ENCODE measurements around the gene RELCH. TPM values are rescaled to one million over a fixed set of nuclear protein-coding genes. Genes with fewer than 3 reads are reported as not detected.
A peak's percentile ranks its signal among the peaks of the same experiment; 100 is the strongest.

The RELCH gene
- total RNA-seq, 3 donors from 2014 or later, result 39.0 to 60.2 (median 51.2) TPM

GRCh38 chr18:62210138-62210537 lies 23.1 kb downstream of the RELCH start:
- H3K4me3 ChIP-seq, result no peak overlapping the region
- H3K4me1 ChIP-seq (ENCODE audit: low read depth), result peaks cover 34% of the 10 kb centered on the region
- H3K9me3 ChIP-seq, result no peaks in the 10 kb centered on the region
- intact Hi-C loops (cut with DNase I, micrococcal nuclease), result no loop called here
- ATAC-seq, result no peak
- DNase-seq, result no peak
- no peaks in the 10 kb centered on the region for H3K36me3 ChIP-seq (ENCODE audit: low read depth)
- no peak for TF ChIP-seq CTCF (IDR thresholded peaks at IDR 0.05)

- intact Hi-C loops (cut with DNase I, micrococcal nuclease), result no loop called here
- TF ChIP-seq CTCF (IDR thresholded peaks at IDR 0.05), result no peak
- Histone ChIP-seq H3K9me3 (no peaks in the 10 kb centered on the region), H3K36me3 (ENCODE audit: low read depth) (no peaks in the 10 kb centered on the region), H3K4me3 (no peak overlapping the region), H3K4me1 (ENCODE audit: low read depth) (peaks cover 27% of the 10 kb centered on the region)
- peak in 1 of 3 donors; percentile 25 for DNase-seq
- peak; percentile 80 for ATAC-seq
Measured at GRCh38 chr18:62211325-62211828, 24.3 kb downstream of the RELCH start.

GRCh38 chr18:62214790-62215189 lies 27.7 kb downstream of the RELCH start:
- H3K4me1 ChIP-seq (ENCODE audit: low read depth), result peaks cover 17% of the 10 kb centered on the region
- H3K9me3 ChIP-seq, result no peaks in the 10 kb centered on the region
- no peak for TF ChIP-seq CTCF (IDR thresholded peaks at IDR 0.05)
- H3K36me3 ChIP-seq (ENCODE audit: low read depth), result no peaks in the 10 kb centered on the region
- H3K4me3 ChIP-seq, result no peak overlapping the region
- intact Hi-C loops (cut with DNase I, micrococcal nuclease), result no loop called here
- peak; percentile 54 for ATAC-seq
- DNase-seq, result no peak

GRCh38 chr18:62224229-62224628 lies 37.2 kb downstream of the RELCH start:
- Histone ChIP-seq H3K4me3 (no peak overlapping the region), H3K36me3 (ENCODE audit: low read depth) (no peaks in the 10 kb centered on the region), H3K9me3 (peaks cover 6% of the 10 kb centered on the region), H3K4me1 (ENCODE audit: low read depth) (no peaks in the 10 kb centered on the region)
- intact Hi-C loops (cut with DNase I, micrococcal nuclease), result no loop called here
- no peak for TF ChIP-seq CTCF (IDR thresholded peaks at IDR 0.05)
- ATAC-seq, result no peak
- DNase-seq, result no peak

- no peak for DNase-seq
- no peak for ATAC-seq
- Histone ChIP-seq H3K36me3 (ENCODE audit: low read depth) (no peaks in the 10 kb centered on the region), H3K4me3 (no peak overlapping the region), H3K4me1 (ENCODE audit: low read depth) (no peaks in the 10 kb centered on the region), H3K9me3 (peaks cover 6% of the 10 kb centered on the region)
- intact Hi-C loops (cut with DNase I, micrococcal nuclease), result no loop called here
- no peak for TF ChIP-seq CTCF (IDR thresholded peaks at IDR 0.05)
Measured at GRCh38 chr18:62226047-62226446, 39.0 kb downstream of the RELCH start.

GRCh38 chr18:62236252-62236651 lies 49.2 kb downstream of the RELCH start:
- Histone ChIP-seq H3K4me1 (ENCODE audit: low read depth) (no peaks in the 10 kb centered on the region), H3K4me3 (no peak overlapping the region), H3K36me3 (ENCODE audit: low read depth) (no peaks in the 10 kb centered on the region), H3K9me3 (no peaks in the 10 kb centered on the region)
- TF ChIP-seq CTCF (IDR thresholded peaks at IDR 0.05), result no peak
- DNase-seq (no peak), ATAC-seq (no peak)
- intact Hi-C loops (cut with DNase I, micrococcal nuclease), result no loop called here

Data from mucosa of descending colon (tissue), 3 donors.